ENCODE measurements around the gene ITGAE.

The ITGAE gene

DNA sequence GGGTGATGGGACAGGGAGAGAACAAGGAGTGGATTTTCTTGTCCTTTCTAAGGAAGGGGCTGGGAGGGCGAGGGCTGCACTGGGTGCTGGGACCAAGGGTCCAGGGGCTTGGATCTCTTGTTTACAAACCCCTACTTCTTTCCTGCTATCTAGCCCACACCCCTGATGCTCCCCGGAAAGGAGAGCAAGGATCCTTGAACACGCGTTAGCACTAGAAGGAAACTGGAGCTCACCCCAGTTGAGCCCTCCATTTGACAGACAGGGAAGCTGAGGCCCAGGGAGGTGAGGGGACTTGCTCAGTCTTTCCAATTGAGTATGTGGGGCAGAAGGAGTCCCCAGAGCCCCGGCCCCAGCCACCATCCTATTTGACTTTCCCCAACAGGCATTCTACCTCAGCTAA, 4.6 kb upstream of the ITGAE start:
- no peak for TF ChIP-seq GATA2 (IDR thresholded peaks at IDR 0.05; ENCODE audit: low read depth, low read length)
- no peak for TF ChIP-seq GATA3 (IDR thresholded peaks at IDR 0.05; ENCODE audit: low read depth, low read length)

DNA sequence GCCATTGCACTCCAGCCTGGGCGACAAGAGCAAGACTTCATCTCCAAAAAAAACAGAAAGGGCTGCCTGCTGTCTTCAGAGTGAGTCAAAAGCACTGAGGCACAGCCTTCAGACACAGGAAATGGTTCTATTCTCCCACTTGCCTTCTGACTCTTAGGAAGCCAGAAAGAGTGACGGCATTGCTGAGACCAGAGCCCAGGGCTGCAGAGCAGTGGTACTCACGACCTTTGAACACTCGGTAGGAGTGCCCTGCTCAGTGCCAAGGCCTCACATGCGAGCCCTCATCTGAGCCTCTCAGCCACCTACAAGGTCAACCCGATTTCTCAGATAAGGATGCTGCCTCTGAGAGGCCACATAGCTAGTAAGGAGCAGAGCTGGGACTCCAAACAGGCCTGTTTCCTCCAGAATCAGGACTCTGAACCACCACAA, 3.5 kb upstream of the ITGAE start:
- TF ChIP-seq GATA2 (IDR thresholded peaks at IDR 0.05; ENCODE audit: low read depth, low read length) (no peak), GATA3 (IDR thresholded peaks at IDR 0.05; ENCODE audit: low read depth, low read length) (no peak)

DNA sequence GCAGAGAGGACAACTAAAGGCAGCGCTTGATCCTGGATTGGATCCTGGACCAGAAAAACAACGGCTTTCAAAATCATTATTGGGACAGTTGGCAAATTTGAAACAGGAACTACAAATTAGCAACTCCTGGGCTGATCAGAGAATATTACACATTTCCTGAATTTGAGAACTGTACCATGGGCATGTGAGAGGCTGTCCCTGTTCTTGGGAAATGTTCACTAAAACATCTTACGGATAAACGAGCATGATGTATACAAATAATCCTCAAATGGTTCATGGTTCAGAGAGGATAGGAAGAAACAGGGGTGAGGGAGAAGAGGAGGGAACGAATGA, 2.3 kb upstream of the ITGAE start:
- TF ChIP-seq GATA2 (IDR thresholded peaks at IDR 0.05; ENCODE audit: low read depth, low read length) (no peak), GATA3 (IDR thresholded peaks at IDR 0.05; ENCODE audit: low read depth, low read length) (no peak)

DNA sequence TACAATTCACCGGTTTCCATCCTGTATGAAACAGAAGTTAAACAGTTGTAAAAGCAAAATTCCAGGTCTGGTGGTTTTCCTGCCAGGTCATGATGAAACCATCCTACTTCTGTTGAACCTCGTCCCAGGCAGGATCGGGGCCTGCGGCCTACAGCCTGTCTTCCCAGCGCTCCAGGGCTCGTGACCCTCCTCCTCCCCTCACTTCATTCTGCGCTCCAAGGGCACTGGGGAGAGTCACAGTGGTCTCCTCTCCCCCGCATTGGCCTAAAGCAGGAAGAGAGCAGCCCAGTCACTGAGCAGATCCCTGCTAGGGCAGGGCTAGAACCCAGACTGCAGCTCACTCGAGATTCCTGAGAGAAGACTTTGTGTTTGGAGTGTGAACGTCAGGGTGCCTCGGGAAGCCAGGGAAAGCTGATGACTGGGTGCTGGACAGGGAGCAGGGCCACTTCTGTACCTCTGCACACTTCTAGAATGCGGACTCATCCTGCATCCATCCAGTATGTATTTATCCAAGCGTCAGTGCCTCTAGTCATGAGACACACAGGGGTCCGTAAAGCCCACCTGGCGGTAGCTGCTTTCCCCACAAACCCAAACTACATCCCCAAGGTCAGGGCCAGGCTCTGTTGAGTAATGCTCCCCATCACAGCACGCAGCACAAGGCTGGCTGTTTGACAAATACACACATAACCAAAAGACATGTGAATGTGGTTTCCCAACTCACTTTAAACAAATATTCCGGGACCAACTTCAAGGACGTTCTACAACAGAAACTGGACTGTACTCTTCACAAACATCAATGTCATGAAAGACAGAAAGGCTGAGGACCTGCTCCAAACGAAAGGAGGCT, 1.7 kb upstream of the ITGAE start:
- TF ChIP-seq GATA2 (IDR thresholded peaks at IDR 0.05; ENCODE audit: low read depth, low read length): no peak
- no peak for TF ChIP-seq GATA3 (IDR thresholded peaks at IDR 0.05; ENCODE audit: low read depth, low read length)

DNA sequence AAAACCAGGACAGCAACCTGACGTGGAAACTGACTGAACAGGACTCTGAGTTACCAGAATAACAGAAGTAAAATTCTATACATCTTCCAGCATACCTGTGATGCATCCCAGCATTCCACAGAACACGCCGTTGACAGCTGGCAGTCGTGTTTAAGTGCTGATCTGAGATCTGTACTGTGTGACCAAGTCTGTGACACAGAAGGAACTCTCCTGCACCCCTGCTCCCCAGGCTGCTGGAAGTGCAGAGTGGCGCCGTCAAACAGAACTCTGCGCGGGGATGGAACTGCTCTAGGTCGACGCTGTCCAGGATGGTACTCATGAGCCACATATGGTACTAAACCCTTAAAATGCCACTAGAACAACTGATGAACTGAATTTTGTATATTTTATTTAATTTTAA, 804 bp upstream of the ITGAE start:
- TF ChIP-seq GATA2 (IDR thresholded peaks at IDR 0.05; ENCODE audit: low read depth, low read length): no peak
- TF ChIP-seq GATA3 (IDR thresholded peaks at IDR 0.05; ENCODE audit: low read depth, low read length): no peak

DNA sequence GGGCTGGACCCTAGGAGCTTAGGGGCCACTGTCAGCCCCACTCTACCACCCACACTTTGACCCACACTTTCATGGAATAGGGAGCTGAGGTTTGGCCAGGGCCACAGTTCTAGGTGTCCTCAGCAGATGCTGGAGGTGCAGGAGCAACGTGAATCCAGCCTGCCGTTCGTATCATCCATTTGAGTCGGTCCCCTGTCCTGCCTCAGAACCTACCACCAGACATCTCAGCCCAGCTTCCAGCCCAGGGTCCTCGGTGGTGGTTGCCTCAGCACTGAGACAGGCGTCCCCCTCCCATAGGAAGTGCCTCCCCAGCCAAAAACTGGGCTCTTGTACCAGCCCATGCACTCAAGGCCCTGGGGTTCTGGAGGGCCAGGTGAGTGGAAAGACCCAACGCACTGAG, 359 bp upstream of the ITGAE start:
- TF ChIP-seq GATA3 (IDR thresholded peaks at IDR 0.05; ENCODE audit: low read depth, low read length): no peak
- no peak for TF ChIP-seq GATA2 (IDR thresholded peaks at IDR 0.05; ENCODE audit: low read depth, low read length)

DNA sequence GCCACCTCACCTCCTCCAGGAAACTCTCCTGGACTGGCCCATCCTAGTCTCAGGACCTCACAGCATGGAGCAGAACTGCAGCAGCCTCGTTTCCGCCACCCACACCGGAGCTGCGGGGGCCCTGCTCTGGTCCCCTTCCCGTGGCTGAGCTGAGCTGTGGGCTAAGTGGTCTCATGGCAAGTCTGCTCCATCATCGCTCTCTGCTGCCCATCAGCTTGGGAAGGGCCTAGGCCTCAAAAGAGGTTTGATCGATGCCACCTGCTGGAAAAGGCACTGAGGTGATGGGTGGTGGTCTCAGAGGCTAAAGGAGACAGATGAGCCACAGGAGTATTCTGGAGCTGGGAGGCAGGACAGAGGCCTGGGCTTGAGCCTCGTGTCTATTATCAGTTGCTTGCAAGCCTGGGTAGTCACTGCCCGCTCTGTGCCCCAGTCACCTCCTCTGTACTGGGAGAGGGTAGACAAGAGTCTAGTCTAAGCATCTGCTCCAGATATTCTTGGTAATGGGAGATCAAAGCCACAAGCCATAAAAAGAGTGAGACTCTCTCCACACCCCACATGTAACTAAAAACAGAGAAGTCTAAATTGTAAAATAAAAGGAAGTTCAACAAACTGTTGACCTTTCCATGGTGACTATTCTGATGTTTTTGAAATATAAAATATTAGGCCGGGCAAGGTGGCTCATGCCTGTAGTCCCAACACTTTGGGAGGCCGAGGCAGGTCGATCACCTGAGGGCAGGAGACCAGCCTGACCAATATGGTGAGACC, 1.6 kb downstream of the ITGAE start:
- TF ChIP-seq GATA2 (IDR thresholded peaks at IDR 0.05; ENCODE audit: low read depth, low read length): no peak
- no peak for TF ChIP-seq GATA3 (IDR thresholded peaks at IDR 0.05; ENCODE audit: low read depth, low read length)

DNA sequence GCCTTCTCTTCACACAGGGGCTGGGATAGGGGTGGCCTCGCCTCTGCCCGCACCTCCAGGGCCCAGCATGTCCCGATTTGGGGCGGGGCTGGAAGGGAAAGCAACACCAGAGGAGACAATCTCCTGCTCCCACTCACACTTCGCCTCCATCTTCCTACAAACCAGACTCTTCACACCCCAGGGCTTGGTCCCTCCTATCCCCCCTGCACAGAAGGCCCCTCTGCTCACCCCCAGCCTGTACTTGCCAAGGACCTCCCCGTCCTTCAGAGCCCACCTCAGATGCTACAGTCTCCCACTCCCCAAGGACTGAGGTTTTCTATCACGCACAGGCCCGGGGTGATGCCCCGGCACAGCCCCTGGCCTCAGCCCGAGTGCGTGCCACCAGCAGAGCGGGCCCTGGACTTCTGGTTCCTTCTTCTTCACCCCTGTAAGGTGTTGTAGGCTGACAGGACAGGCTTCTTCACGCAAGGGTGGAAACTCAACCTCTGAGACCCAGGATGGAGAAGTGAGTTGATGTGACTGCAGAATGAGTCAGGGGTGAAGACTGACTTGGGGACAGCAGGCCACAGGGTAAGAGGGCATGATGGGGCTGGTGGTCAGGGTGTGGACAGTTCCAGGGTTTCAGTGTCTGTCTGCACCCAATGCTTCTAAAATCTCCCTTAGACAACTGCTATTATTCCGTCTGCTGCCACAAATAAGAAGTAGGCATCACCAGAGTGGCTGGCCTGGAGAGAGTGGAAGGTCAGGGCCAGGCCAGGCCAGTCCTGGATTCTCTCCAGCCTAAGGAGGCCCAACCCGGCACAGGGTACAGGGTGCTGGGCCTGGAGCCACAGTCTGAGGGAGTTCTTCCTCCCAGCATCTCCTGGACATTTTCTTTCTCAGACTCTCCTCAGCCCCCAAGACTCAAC, 2.5 kb downstream of the ITGAE start:
- TF ChIP-seq GATA3 (IDR thresholded peaks at IDR 0.05; ENCODE audit: low read depth, low read length) (no peak), GATA2 (IDR thresholded peaks at IDR 0.05; ENCODE audit: low read depth, low read length) (no peak)

DNA sequence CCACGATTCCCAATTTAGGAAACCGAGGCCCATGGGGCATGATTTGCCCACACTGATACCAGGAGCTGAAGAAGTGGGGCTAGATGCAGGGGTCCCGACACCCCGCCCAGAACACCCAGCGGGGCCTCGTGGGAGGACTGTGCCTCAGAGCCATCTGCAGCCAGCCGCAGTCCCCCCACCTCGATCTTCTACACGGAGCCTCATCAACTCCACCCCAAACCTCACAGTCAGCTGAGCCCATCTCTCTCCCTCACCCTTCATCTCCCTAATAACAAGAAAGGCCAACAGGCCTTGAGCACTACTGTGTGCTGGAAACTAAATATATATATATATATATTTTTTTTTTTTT, 4.2 kb downstream of the ITGAE start:
- TF ChIP-seq GATA3 (IDR thresholded peaks at IDR 0.05; ENCODE audit: low read depth, low read length) (no peak), GATA2 (IDR thresholded peaks at IDR 0.05; ENCODE audit: low read depth, low read length) (no peak)

DNA sequence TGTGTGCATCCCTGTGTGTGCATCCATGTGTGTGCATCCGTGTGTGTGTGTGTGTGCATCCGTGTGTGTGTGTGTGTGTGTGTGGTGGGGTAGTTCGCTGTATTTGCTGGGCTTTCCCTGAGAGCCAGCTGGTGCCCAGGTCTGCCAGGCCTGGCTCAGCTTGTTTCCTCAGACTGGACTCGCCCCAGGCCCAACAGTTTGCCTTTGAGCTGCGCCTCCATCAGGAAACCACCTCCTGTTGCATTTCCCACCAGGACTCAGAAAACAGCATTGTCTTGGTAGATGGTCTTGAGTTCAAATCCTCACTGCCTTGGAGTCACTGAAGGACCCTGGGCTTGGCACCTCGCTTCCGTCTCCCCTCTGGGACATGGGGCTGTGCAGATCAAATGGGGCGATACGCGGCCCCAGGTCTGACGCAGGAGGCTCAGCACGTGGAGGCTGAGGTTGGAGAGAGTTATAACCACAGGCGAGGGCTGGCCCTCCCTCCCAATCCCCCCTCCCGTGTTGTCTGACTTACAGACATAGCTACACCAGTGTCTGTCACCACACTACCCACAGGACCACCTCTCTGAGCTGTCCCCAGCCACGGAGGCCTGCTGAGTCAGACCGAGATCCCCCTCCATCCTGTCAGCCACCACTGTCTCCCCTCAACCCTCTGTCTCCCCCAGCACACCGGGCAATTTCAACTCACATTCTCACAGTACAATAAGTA, 4.7 kb downstream of the ITGAE start:
- TF ChIP-seq GATA3 (IDR thresholded peaks at IDR 0.05; ENCODE audit: low read depth, low read length): no peak
- no peak for TF ChIP-seq GATA2 (IDR thresholded peaks at IDR 0.05; ENCODE audit: low read depth, low read length)

DNA sequence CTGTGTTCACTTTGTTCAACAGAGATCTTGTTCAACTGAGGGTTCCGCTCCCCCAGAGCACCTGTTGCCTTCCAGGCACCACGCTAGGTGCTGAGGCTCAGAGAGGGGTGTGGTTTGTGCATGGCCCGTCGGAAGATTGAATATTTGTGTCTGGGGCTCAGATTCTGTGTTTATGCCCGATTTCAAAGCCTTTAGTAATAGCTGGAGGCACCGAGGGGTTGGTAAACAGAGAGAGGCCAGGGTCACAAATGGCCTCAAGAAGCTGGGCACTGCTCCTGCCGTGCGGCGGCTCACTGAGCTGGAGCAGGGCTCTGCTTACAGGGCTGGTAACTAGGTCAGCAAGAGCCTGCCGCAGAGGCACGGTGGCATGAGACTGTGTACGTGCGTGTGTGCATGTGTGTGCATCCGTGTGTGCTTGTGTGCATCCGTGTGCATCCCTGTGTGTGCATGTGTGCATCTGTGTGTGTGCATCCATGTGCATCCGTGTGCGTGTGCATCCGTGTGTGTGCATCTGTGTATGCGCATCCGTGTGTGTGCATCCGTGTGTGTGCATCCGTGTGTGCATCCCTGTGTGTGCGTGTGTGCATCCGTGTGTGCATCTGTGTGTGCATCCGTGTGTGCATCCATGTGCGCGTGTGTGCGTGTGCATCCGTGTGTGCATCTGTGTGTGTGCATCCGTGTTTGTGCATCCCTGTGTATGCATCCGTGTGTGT, 5.4 kb downstream of the ITGAE start:
- TF ChIP-seq GATA3 (IDR thresholded peaks at IDR 0.05; ENCODE audit: low read depth, low read length): no peak

DNA sequence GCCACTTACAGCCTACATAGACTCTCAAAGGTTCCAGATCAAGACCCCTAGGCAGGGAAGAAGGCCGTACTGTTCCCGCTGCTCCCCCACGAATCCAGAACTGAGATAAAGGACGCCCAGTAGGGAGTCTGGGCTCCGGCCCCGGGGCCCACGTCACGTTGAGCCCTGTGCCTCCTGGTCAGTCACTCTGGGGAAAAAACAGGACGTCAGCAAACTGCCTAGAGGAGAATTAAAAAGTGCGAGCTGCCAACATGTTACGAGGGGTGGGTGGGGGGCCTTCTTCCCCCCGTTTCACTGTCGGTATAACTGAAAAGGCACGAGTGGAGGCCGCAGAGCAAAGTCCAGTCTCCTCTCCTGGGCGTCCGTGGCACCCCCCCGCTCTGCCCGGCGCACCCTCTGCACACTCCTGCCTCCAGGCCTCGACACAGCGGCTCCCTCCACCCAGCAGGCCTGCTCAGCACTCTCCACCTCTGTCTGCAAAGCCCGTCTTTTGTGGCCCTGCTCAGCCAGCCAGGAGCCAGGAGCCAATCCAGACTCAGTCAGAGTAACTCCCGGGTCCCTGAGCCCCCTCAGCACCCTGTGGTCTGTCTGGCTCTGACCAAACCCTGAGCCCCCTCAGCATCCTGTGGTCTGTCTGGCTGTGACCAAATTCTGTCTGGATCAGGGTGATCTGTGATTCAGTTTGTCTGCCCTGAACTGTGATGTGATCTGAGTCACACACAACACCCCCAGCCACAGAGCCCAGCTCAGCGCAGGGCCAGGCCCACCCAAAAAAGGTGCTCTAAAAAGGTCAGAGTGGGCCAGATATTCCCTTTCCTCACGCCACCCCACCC, 6.2 kb downstream of the ITGAE start:
- TF ChIP-seq GATA2 (IDR thresholded peaks at IDR 0.05; ENCODE audit: low read depth, low read length): no peak
- TF ChIP-seq GATA3 (IDR thresholded peaks at IDR 0.05; ENCODE audit: low read depth, low read length): no peak
